Subcutaneous adipose tissue (tissue), 4 donors: ENCODE measurements around the gene CARD11. TPM values are rescaled to one million over a fixed set of nuclear protein-coding genes. Genes with fewer than 3 reads are reported as not detected.

Source experiments
- total RNA-seq, 4 donors: library from RNA; depleted of rRNA; stranded (reverse); fragments of >200 nt; gene quantifications; one replicate each; pipeline ENCODE4 v1.1.0, GENCODE V29; 2016
- TF ChIP-seq, protein P1 (sequence below): fragments of 450-650 bp; IDR thresholded peaks from one replicate; pipeline ENCODE4 v1.5.1; 2016; ENCODE audit warnings: low read depth, mild to moderate bottlenecking, control low read depth, antibody characterized with exemption, moderate library complexity

CARD11 gene
- total RNA-seq, 4 donors from 2014 or later = 0.57 to 1.2 (median 0.77) TPM

GRCh38 chr7:2858621-2859020 lies 185.0 kb downstream of the CARD11 start:
- TF ChIP-seq, protein P1, sequence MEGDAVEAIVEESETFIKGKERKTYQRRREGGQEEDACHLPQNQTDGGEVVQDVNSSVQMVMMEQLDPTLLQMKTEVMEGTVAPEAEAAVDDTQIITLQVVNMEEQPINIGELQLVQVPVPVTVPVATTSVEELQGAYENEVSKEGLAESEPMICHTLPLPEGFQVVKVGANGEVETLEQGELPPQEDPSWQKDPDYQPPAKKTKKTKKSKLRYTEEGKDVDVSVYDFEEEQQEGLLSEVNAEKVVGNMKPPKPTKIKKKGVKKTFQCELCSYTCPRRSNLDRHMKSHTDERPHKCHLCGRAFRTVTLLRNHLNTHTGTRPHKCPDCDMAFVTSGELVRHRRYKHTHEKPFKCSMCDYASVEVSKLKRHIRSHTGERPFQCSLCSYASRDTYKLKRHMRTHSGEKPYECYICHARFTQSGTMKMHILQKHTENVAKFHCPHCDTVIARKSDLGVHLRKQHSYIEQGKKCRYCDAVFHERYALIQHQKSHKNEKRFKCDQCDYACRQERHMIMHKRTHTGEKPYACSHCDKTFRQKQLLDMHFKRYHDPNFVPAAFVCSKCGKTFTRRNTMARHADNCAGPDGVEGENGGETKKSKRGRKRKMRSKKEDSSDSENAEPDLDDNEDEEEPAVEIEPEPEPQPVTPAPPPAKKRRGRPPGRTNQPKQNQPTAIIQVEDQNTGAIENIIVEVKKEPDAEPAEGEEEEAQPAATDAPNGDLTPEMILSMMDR = no peak

DNA sequence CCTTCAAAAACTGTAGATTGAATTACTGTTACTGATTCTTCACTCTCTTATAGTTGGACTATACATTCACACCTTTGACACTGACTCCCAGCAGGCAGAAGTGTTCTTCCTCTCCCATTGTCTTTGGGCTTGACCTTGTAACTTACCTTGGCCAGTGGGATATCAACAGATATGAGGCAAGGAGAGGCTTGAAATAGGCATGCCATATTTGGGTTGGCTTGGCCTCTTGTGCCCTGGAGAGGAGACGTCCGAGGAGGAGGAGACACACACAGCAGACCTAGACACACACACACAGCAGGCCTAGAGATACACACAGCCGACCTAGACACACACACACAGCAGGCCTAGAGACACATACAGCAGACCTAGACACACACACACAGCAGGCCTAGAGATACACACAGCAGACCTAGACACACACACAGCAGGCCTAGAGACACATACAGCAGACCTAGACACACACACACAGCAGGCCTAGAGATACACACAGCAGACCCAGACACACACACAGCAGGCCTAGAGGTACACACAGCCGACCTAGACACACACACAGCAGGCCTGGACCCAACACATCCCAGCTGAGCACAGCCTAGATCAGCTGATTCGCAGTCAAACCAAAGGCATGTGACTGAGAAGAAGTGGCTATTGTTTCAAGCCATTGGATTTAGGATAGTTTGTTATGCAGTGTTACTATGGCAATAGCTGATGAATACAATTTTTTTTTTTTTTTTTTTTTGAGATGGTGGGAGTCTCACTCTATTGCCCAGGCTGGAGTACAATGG lies 187.1 kb downstream of the CARD11 start:
- TF ChIP-seq, protein P1 = no peak

Other genes with a start within 250 kb of the CARD11 start
- 10 to 100 TPM; 23.3 to 30.5 (median 28.7) TPM for gene GNA12, start 199.6 kb downstream of the CARD11 start, total RNA-seq